ENCODE results near the gene GALNT6. TPM values are rescaled to one million over a fixed set of nuclear protein-coding genes. Genes with fewer than 3 reads are reported as not detected.
A peak's percentile ranks its signal among the peaks of the same experiment; 100 is the strongest.

The GALNT6 gene
- total and polyA plus RNA-seq, 9 of the 15 experiments (the other 6 are each of a cell fraction or from before 2014, with no cell fraction given): 1.5 to 8.6 (median 5.1) TPM

DNA sequence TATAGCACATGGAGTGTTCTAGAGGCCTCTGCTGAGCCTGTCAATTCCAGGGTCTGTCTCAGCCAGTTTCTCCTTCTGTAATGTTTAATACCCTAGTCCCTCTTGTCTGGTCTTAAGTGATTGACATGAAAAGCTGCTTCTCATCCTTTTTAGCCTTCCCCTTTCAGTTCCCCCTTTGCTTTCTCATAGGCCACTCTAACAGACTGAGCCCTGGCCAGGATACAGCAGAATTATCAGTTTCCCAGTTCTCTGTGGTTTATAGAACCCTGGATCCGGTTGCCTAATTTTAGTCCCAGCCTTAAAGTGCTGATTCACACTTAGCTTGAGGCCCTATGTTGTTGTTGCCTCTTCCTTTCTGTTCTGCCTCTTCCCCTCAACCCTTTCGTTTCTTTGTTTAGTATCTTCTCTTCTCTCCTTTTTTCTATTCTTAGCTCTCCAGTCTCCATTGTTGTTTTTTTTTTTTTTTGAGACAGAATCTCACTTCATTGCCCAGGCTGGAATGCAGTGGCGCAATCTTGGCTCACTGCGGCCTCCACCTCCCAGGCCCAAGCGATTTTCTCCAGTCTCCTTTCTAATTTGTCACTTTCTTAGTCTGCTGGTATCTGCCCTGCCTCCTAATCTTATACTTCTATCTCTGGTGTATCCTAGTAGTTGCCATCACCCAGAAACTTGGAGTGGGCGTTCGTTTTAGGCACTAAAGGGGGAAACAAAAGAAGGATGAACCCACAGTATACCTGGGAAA lies 64.3 kb downstream of the GALNT6 start (continued):
- TF ChIP-seq U2AF2 (optimal IDR thresholded peaks at IDR 0.05; ENCODE audit: low read depth, low read length) (no peak), ZNF583 (CRISPR knock-in tag; IDR thresholded peaks at IDR 0.05) (no peak), ARID3A (IDR thresholded peaks at IDR 0.05; ENCODE audit: borderline replicate concordance, low read depth, low read length) (peak; percentile 55; the same call in 1 of the 2 replicates), GABPA (tag; conservative IDR thresholded peaks at IDR 0.05; ENCODE audit: low read depth) (peak; percentile 37; the same call in 1 of the 2 replicates), NCOA4 (IDR thresholded peaks at IDR 0.05; ENCODE audit: partially characterized antibody) (no peak), RBM39 (optimal IDR thresholded peaks at IDR 0.05; ENCODE audit: low read depth, low read length) (no peak), SRSF3 (IDR thresholded peaks at IDR 0.05; ENCODE audit: insufficient read depth, low read length) (no peak), ATF6 (CRISPR knock-in tag; IDR thresholded peaks at IDR 0.05) (no peak), EWSR1 (IDR thresholded peaks at IDR 0.05; ENCODE audit: borderline replicate concordance, low read depth, partially characterized antibody) (no peak), BRD9 (IDR thresholded peaks at IDR 0.05; ENCODE audit: low read depth, partially characterized antibody) (peak; percentile 96), RAD51 (IDR thresholded peaks at IDR 0.05; ENCODE audit: borderline replicate concordance, low read depth) (0 out of 2 replicates have a peak, but pooled peaks have one; percentile 6), ERF (CRISPR knock-in tag; IDR thresholded peaks at IDR 0.05) (no peak), SFPQ (IDR thresholded peaks at IDR 0.05; ENCODE audit: low read depth, low read length) (no peak)
- TF ChIP-seq, protein P1, sequence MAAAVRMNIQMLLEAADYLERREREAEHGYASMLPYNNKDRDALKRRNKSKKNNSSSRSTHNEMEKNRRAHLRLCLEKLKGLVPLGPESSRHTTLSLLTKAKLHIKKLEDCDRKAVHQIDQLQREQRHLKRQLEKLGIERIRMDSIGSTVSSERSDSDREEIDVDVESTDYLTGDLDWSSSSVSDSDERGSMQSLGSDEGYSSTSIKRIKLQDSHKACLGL (CRISPR knock-in tag; IDR thresholded peaks at IDR 0.05; ENCODE audit: borderline replicate concordance, poor library complexity, severe bottlenecking): no peak
- TF ChIP-seq, protein P2, sequence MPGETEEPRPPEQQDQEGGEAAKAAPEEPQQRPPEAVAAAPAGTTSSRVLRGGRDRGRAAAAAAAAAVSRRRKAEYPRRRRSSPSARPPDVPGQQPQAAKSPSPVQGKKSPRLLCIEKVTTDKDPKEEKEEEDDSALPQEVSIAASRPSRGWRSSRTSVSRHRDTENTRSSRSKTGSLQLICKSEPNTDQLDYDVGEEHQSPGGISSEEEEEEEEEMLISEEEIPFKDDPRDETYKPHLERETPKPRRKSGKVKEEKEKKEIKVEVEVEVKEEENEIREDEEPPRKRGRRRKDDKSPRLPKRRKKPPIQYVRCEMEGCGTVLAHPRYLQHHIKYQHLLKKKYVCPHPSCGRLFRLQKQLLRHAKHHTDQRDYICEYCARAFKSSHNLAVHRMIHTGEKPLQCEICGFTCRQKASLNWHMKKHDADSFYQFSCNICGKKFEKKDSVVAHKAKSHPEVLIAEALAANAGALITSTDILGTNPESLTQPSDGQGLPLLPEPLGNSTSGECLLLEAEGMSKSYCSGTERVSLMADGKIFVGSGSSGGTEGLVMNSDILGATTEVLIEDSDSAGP (CRISPR knock-in tag; IDR thresholded peaks at IDR 0.05): no peak
- TF ChIP-seq, protein P3, sequence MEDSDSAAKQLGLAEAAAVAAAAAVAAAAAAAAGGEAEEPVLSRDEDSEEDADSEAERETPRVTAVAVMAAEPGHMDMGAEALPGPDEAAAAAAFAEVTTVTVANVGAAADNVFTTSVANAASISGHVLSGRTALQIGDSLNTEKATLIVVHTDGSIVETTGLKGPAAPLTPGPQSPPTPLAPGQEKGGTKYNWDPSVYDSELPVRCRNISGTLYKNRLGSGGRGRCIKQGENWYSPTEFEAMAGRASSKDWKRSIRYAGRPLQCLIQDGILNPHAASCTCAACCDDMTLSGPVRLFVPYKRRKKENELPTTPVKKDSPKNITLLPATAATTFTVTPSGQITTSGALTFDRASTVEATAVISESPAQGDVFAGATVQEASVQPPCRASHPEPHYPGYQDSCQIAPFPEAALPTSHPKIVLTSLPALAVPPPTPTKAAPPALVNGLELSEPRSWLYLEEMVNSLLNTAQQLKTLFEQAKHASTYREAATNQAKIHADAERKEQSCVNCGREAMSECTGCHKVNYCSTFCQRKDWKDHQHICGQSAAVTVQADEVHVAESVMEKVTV (CRISPR knock-in tag; IDR thresholded peaks at IDR 0.05): no peak
